Stimulated activated CD4-positive, alpha-beta T cell treated with anti-CD3 and anti-CD28 coated beads, Interleukin-15, amount 100 ng/mL, for 24 hours (primary cell): ENCODE data around the gene MTHFS.

Experiments used
- DNase-seq: peaks from one replicate; pipeline ENCODE4 v3.0.0-alpha.2; 2020

MTHFS gene

GRCh38 chr15:79804838-79805237, 92.0 kb downstream of the MTHFS start:
- no peak for DNase-seq

DNA sequence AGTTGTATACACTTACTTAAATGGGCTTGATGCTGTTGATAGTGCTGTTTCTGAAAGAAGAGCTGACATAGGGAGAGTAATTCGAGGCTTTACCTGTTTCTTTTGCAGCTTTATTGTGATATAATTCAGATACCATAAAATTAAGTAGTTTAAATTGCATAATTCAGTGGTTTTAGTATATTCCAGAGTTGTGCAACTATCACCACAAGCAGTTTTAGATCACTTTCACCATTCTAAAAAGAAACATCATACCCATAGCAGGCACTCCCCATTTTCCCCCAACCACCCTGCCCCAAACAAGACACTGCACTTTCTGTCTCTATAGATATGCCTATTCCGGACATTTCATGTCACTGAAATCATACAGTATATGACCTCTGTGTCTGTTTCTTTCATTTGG, 98.5 kb downstream of the MTHFS start:
- DNase-seq: no peak
